ENCODE data around the gene TMEM272. TPM values are rescaled to one million over a fixed set of nuclear protein-coding genes. Genes with fewer than 3 reads are reported as not detected.
A peak's percentile ranks its signal among the peaks of the same experiment; 100 is the strongest.

Gene TMEM272
- total and polyA plus RNA-seq, 2 of the 13 experiments (the other 11 are each of a cell fraction or from before 2014, with no cell fraction given): 0.37 to 0.62 TPM

DNA sequence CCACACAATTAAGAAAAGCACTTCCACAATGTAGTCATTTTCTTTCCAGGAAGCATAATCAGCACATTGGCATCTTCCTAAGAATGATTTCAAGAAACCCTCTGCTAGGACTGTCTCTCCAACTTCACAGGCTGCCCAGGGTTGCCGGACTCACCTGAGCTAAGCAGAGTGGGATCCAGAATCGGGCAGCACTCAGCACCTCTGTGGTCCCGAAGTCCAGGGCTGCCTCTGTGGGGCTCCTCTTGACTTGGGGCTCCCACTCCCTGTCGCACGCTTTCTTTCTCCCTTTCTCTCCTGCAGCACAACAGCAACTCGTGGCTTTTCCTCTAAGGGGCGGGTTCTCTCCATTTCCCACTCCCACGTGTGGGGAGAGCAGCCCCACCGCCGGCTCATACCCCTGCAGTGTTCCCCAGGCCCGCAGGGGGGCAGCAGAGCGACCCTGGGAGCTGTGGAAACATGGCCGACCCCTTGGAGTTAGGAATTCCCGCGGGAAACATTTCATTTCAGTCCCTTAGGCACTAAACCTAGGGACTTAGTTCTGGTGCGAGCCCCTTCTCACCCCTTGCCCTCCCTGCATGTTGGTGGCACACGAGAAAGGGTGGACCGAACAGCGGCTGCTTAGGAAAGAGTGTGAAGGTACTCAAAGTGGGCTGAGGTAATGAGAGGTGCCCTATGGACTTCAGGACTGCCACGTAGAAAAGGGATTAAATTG is at the start of gene TMEM272 (continued):
- TF ChIP-seq, protein P1, sequence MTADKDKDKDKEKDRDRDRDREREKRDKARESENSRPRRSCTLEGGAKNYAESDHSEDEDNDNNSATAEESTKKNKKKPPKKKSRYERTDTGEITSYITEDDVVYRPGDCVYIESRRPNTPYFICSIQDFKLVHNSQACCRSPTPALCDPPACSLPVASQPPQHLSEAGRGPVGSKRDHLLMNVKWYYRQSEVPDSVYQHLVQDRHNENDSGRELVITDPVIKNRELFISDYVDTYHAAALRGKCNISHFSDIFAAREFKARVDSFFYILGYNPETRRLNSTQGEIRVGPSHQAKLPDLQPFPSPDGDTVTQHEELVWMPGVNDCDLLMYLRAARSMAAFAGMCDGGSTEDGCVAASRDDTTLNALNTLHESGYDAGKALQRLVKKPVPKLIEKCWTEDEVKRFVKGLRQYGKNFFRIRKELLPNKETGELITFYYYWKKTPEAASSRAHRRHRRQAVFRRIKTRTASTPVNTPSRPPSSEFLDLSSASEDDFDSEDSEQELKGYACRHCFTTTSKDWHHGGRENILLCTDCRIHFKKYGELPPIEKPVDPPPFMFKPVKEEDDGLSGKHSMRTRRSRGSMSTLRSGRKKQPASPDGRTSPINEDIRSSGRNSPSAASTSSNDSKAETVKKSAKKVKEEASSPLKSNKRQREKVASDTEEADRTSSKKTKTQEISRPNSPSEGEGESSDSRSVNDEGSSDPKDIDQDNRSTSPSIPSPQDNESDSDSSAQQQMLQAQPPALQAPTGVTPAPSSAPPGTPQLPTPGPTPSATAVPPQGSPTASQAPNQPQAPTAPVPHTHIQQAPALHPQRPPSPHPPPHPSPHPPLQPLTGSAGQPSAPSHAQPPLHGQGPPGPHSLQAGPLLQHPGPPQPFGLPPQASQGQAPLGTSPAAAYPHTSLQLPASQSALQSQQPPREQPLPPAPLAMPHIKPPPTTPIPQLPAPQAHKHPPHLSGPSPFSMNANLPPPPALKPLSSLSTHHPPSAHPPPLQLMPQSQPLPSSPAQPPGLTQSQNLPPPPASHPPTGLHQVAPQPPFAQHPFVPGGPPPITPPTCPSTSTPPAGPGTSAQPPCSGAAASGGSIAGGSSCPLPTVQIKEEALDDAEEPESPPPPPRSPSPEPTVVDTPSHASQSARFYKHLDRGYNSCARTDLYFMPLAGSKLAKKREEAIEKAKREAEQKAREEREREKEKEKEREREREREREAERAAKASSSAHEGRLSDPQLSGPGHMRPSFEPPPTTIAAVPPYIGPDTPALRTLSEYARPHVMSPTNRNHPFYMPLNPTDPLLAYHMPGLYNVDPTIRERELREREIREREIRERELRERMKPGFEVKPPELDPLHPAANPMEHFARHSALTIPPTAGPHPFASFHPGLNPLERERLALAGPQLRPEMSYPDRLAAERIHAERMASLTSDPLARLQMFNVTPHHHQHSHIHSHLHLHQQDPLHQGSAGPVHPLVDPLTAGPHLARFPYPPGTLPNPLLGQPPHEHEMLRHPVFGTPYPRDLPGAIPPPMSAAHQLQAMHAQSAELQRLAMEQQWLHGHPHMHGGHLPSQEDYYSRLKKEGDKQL (CRISPR knock-in tag; IDR thresholded peaks at IDR 0.05; ENCODE audit: low read depth): no peak
- TF ChIP-seq KLF9 (CRISPR knock-in tag; IDR thresholded peaks at IDR 0.05; ENCODE audit: low read depth) (no peak), NCOR1 (IDR thresholded peaks at IDR 0.05; ENCODE audit: borderline replicate concordance, low read length) (0 out of 2 replicates have a peak, but pooled peaks have one; percentile 21), XRCC5 (optimal IDR thresholded peaks at IDR 0.05; ENCODE audit: low read length) (peak; percentile 79), PITX1 (CRISPR knock-in tag; IDR thresholded peaks at IDR 0.05) (0 out of 2 replicates have a peak, but pooled peaks have one; percentile 11), EED (CRISPR knock-in tag; IDR thresholded peaks at IDR 0.05) (0 out of 2 replicates have a peak, but pooled peaks have one; percentile 54), SMAD3 (CRISPR knock-in tag; IDR thresholded peaks at IDR 0.05) (0 out of 2 replicates have a peak, but pooled peaks have one; percentile 33), THAP11 (CRISPR knock-in tag; IDR thresholded peaks at IDR 0.05) (0 out of 2 replicates have a peak, but pooled peaks have one; percentile 49), BRD4 (CRISPR knock-in tag; IDR thresholded peaks at IDR 0.05) (peak; percentile 60; the same call in 1 of the 2 replicates), ZBTB38 (CRISPR knock-in tag; IDR thresholded peaks at IDR 0.05) (peak; percentile 15; the same call in 1 of the 2 replicates), FOXA1 (IDR thresholded peaks at IDR 0.05) (no peak), FOXA1 (CRISPR knock-in tag; IDR thresholded peaks at IDR 0.05) (no peak), PHF5A (CRISPR knock-in tag; IDR thresholded peaks at IDR 0.05; ENCODE audit: low read depth, unreplicated experiment) (no peak), FOXK1 (CRISPR knock-in tag; IDR thresholded peaks at IDR 0.05; ENCODE audit: borderline replicate concordance, low read depth) (peak; percentile 49; the same call in 1 of the 2 replicates), POGZ (CRISPR knock-in tag; IDR thresholded peaks at IDR 0.05) (peak; percentile 64; the same call in 1 of the 2 replicates)
- TF ChIP-seq, protein P2, sequence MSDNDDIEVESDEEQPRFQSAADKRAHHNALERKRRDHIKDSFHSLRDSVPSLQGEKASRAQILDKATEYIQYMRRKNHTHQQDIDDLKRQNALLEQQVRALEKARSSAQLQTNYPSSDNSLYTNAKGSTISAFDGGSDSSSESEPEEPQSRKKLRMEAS (IDR thresholded peaks at IDR 0.05): peak; percentile 63
- TF ChIP-seq, protein P3, sequence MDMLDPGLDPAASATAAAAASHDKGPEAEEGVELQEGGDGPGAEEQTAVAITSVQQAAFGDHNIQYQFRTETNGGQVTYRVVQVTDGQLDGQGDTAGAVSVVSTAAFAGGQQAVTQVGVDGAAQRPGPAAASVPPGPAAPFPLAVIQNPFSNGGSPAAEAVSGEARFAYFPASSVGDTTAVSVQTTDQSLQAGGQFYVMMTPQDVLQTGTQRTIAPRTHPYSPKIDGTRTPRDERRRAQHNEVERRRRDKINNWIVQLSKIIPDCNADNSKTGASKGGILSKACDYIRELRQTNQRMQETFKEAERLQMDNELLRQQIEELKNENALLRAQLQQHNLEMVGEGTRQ (IDR thresholded peaks at IDR 0.05; ENCODE audit: low read depth, low read length): no peak
- TF ChIP-seq, protein P3 (CRISPR knock-in tag; IDR thresholded peaks at IDR 0.05; ENCODE audit: borderline replicate concordance): no peak
- TF ChIP-seq, protein P4, sequence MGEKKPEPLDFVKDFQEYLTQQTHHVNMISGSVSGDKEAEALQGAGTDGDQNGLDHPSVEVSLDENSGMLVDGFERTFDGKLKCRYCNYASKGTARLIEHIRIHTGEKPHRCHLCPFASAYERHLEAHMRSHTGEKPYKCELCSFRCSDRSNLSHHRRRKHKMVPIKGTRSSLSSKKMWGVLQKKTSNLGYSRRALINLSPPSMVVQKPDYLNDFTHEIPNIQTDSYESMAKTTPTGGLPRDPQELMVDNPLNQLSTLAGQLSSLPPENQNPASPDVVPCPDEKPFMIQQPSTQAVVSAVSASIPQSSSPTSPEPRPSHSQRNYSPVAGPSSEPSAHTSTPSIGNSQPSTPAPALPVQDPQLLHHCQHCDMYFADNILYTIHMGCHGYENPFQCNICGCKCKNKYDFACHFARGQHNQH (CRISPR knock-in tag; IDR thresholded peaks at IDR 0.05): no peak
- TF ChIP-seq, protein P5, sequence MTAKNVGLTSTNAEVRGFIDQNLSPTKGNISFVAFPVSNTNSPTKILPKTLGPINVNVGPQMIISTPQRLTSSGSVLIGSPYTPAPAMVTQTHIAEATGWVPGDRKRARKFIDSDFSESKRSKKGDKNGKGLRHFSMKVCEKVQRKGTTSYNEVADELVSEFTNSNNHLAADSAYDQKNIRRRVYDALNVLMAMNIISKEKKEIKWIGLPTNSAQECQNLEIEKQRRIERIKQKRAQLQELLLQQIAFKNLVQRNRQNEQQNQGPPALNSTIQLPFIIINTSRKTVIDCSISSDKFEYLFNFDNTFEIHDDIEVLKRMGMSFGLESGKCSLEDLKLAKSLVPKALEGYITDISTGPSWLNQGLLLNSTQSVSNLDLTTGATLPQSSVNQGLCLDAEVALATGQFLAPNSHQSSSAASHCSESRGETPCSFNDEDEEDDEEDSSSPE (CRISPR knock-in tag; IDR thresholded peaks at IDR 0.05): peak; percentile 61; the same call in 1 of the 2 replicates

Data from HepG2 (cell line).